Activated CD8-positive, alpha-beta memory T cell treated with anti-CD3 and anti-CD28 coated beads, Interleukin-2, amount 50 U/mL, for 24 hours (primary cell): ENCODE results near the gene ATG13.
"Not testable (repeated sequence)": the region's sequence is repeated elsewhere in the genome, so short reads cannot be mapped to it uniquely, and the experiment has no call there.

Source experiments
- DNase-seq: peaks from one replicate; pipeline ENCODE4 v3.0.0-alpha.2; 2020; ENCODE audit errors: extremely low read depth

The ATG13 gene

DNA sequence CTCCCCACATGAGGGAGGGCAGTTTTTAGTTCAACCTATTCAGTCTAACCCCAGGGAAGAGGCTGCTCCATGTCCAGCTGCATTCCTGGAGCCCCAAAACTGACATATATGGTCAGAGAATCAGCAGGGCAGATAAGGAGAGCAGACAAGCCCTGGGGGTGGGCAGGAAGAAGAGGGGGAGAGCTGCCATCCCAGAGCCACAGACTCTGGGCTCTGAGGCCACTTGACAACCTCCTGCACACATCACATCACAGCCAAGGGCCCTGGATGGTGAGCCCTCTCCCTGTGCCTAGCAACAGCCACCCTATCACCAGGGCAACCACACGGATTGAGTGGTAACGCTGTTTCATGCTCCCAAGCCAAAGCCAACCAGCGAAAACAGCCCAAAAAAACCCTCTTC is 80.0 kb downstream of the ATG13 start:
- DNase-seq, result no peak

- DNase-seq, result no peak
Measured at GRCh38 chr11:46697723-46698122, 80.4 kb downstream of the ATG13 start.

GRCh38 chr11:46698597-46698996 is 81.2 kb downstream of the ATG13 start:
- DNase-seq, result no peak

- peak; percentile 100 for DNase-seq
Measured at GRCh38 chr11:46700241-46701077, 83.1 kb downstream of the ATG13 start, which contains the start of the genes ARHGAP1 and ZNF408. ARHGAP1 (minus strand) TSS chr11:46700619; CDS start chr11:46696107, 4,512 bp downstream. ZNF408 (plus strand) TSS chr11:46701031; CDS start chr11:46701048, 17 bp downstream.

DNA sequence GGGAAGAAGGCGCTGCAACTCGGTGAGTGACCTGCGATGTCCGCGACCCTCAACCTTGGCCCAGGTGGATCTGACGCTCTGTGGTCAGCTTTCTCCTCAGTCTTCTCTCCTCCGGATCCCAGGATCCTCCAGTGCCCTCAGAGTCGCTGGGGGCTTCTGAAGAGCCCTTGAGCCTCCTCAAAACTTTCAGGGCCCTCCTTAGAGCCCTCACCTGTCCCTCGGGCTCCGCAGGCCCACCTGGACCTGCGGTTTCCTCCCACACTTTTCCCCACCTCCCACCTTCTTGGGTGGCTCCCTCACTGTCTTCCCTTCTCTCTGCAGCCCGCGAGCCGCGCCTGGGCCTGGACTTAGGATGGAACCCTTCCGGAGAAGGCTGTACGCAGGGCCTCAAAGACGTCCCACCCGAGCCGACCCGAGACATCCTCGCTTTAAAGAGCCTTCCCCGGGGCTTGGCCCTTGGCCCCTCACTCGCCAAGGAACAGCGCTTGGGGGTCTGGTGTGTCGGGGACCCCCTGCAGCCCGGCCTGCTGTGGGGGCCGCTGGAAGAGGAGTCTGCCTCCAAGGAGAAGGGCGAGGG is 83.8 kb downstream of the ATG13 start:
- no peak for DNase-seq

DNA sequence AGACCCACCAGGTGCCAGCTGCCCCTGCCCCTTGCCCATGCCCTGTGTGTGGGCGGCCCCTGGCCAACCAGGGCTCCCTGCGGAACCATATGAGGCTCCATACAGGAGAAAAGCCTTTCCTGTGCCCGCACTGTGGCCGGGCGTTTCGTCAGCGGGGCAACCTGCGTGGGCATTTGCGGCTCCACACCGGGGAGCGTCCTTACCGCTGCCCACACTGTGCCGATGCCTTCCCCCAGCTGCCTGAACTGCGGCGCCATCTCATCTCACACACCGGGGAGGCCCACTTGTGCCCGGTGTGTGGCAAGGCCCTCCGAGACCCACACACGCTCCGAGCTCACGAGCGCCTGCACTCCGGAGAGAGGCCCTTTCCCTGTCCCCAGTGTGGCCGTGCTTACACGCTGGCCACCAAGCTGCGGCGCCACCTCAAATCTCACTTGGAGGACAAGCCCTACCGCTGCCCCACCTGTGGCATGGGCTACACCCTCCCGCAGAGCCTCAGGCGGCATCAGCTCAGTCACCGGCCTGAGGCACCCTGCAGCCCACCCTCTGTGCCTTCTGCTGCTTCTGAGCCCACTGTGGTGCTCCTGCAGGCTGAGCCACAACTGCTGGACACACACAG is 87.8 kb downstream of the ATG13 start:
- no peak for DNase-seq

DNA sequence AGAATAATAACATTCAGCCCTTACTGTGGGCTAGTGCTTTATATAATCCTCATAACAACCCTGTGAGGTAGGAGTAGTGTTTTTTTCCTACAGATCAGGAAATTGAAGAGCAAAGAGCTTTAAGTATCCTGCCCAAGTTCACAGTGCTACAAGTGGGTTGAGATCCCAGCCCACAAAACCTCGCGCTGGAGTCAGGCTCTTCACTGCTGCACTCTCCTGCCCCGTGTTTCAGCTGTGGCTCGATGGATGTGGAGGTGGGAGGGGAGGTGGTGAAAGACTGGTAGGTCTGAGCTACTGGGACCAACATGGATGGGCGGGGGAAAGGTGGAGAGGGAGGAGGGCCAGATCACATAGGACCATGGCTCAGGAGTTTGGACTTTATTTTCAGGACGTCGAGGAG is 89.5 kb downstream of the ATG13 start:
- no peak for DNase-seq

- DNase-seq, result not testable (repeated sequence)
Measured at GRCh38 chr11:46709351-46709750, 92.0 kb downstream of the ATG13 start.

- no peak for DNase-seq
Measured at GRCh38 chr11:46710821-46711269, 93.5 kb downstream of the ATG13 start.

DNA sequence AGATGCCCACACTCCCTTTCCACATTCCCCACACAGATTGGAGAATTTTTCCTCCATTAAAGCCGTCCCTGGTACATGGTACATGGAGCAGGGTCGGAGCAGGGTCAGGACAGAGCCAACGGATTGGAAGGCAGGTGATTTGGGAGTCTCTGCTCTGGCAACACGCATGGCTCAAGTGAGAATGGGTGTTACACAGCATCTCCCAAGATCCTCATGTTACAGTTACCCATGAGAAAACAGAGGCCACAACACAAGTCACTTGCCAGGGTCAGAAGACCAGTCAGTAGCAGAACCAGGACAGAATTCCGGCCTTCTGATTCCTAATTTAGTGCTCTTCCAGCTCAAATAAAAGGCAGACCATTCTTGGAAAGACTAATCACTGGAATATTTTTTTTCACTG is 94.0 kb downstream of the ATG13 start:
- DNase-seq, result no peak

- DNase-seq, result no peak
Measured at GRCh38 chr11:46712874-46713576, 95.7 kb downstream of the ATG13 start.

GRCh38 chr11:46717825-46718154 is 100.4 kb downstream of the ATG13 start:
- DNase-seq, result not testable (repeated sequence)

DNA sequence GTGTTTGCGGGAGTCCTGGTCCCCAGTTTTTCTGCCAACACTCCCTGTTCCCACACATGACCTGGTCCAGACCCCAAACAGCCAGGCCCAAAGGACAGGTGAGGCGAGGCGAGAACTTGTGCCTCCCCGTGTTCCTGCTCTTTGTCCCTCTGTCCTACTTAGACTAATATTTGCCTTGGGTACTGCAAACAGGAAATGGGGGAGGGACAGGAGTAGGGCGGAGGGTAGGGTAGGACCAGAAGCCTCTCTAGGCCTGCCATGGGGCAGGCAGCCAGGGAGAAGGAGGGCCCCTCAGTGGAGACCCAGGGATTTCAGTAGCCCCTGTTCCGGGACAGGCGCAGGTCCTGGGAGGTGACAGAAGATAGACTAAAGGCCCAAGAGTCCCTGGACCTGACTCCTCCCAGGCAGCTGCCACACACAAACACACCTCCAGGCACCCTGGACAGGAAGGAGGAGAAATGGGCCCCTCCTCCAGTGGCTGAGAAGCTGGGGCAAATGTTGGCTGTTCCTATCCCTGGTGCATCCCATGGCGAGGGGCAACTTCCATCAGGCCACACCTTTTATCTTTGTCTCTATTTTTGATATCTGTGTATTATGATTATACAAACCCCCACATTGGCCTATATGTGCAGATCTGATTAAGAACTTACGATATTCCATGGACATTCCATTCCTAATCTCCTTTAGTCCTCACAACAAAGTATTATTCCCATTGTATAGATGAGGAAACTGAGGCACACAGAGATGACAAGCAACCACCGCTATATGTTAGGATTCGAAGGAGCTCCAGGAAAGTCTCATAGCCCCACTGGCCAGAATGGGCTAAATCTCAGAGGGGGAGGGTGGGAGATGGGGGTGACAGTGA is 101.0 kb downstream of the ATG13 start:
- no peak for DNase-seq

DNA sequence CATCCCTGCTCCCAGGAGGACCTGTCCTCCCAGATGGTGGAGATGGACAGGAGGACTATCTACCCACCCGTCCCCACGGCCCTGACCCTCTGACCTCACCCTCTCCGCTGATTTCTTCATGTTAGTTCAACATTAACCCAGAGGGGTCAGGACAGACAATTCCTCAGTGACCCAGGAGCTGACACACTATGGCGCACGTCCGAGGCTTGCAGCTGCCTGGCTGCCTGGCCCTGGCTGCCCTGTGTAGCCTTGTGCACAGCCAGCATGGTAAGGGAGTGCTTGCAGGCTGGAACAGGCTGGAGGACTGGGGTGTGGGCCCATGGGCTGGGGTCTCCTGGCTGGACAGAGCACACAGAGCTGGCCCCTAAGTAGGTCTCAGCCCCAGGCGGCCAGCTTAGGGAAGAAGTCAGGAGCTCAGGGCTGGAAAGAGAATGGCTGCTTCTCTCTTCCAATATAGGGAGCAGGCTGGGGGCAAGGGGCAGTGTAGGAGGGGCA is 101.7 kb downstream of the ATG13 start, which contains the start of gene F2:
Gene F2, plus strand, starts transcription at position 166 of the 495 bp plus-strand sequence. Its CDS starts 23 bp downstream, at position 189.
- DNase-seq, result no peak

GRCh38 chr11:46719543-46720218 is 102.3 kb downstream of the ATG13 start:
- no peak for DNase-seq

- no peak for DNase-seq
Measured at GRCh38 chr11:46721286-46721685, 103.9 kb downstream of the ATG13 start.

- no peak for DNase-seq
Measured at GRCh38 chr11:46722566-46723358, 105.4 kb downstream of the ATG13 start.

GRCh38 chr11:46723359-46723680 is 106.0 kb downstream of the ATG13 start:
- DNase-seq, result no peak

DNA sequence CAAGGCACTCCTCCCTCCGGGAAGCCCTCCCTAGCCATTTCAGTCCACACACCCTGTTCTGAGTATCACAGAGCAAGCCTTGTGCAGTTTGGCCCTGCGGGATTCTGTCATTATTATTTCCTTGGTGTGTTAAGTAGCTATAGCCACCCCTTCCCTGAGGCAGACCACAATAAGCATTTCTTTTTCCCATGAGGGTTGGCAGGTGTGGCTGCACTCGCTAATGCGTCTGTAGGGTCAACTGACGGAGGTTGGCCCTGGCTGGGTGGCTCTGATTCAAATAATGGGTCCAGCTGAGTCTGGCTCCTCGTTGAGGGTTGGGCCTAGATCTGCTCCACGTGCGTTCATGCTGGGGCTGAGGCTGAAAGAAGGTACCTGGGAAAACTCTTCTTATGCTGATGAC is 106.7 kb downstream of the ATG13 start:
- no peak for DNase-seq
